ENCODE results near the gene LOXL1. TPM values are rescaled to one million over a fixed set of nuclear protein-coding genes. Genes with fewer than 3 reads are reported as not detected.
"Not testable (repeated sequence)": the region's sequence is repeated elsewhere in the genome, so short reads cannot be mapped to it uniquely, and the experiment has no call there.

LOXL1 gene
- total and polyA plus RNA-seq, 2 donors (not counting 1 experiment from before 2014, with no cell fraction given) = 65.6 to 163 TPM

GRCh38 chr15:73972984-73973682, 46.9 kb downstream of the LOXL1 start:
- Histone ChIP-seq H3K36me3 (ENCODE audit: control insufficient read depth, insufficient read depth, low read length) (no peaks in the 10 kb centered on the region), H3K4me1 (ENCODE audit: control insufficient read depth, extremely low read depth, insufficient read depth, low read length) (peaks cover 8% of the 10 kb centered on the region), H3K27me3 (ENCODE audit: control insufficient read depth, insufficient read depth, low read length) (no peaks in the 10 kb centered on the region), H3K4me2 (ENCODE audit: extremely low read depth, insufficient read depth, low read length) (peak overlapping the region; percentile 77), H3K27ac (ENCODE audit: insufficient read depth, low read length) (no peak overlapping the region), H2AFZ (ENCODE audit: low read length) (peak overlapping the region; percentile 70), H4K20me1 (ENCODE audit: control insufficient read depth, extremely low read depth, insufficient read depth, low read length) (no peaks in the 10 kb centered on the region), H3K4me3 (replicated peaks in 1 of 4; ENCODE audit: control extremely low read depth in 1 of 4, insufficient read depth in 1 of 4, low read depth in 3 of 4, low read length in 4 of 4) (no peak overlapping the region), H3K79me2 (ENCODE audit: control insufficient read depth, insufficient read depth, low read length) (no peaks in the 10 kb centered on the region), H3K9me3 (ENCODE audit: control insufficient read depth, insufficient read depth, low read depth, low read length) (no peaks in the 10 kb centered on the region), H3K9ac (ENCODE audit: insufficient read depth, low read length) (no peak overlapping the region)
- no peak for TF ChIP-seq EZH2 (IDR thresholded peaks at IDR 0.05; ENCODE audit: low read length, missing control alignments)
- TF ChIP-seq CTCF (conservative IDR thresholded peaks at IDR 0.05 in 1 of 2, IDR thresholded peaks at IDR 0.05 in 1 of 2; ENCODE audit: low read depth in 1 of 2, low read length in 2 of 2) = peak; percentile 87 to 88
- peak; percentile 59 to 81 for DNase-seq (ENCODE audit: low read depth in 2 of 2)

- H3K9ac ChIP-seq (ENCODE audit: insufficient read depth, low read length); H3K79me2 ChIP-seq (ENCODE audit: control insufficient read depth, insufficient read depth, low read length); H3K27me3 ChIP-seq (ENCODE audit: control insufficient read depth, insufficient read depth, low read length); H4K20me1 ChIP-seq (ENCODE audit: control insufficient read depth, extremely low read depth, insufficient read depth, low read length); H3K9me3 ChIP-seq (ENCODE audit: control insufficient read depth, insufficient read depth, low read depth, low read length); H2AFZ ChIP-seq (ENCODE audit: low read length); H3K4me2 ChIP-seq (ENCODE audit: extremely low read depth, insufficient read depth, low read length); H3K4me3 ChIP-seq (replicated peaks in 1 of 4; ENCODE audit: control extremely low read depth in 1 of 4, insufficient read depth in 1 of 4, low read depth in 3 of 4, low read length in 4 of 4); H3K36me3 ChIP-seq (ENCODE audit: control insufficient read depth, insufficient read depth, low read length); H3K27ac ChIP-seq (ENCODE audit: insufficient read depth, low read length); H3K4me1 ChIP-seq (ENCODE audit: control insufficient read depth, extremely low read depth, insufficient read depth, low read length); DNase-seq (ENCODE audit: low read depth in 2 of 2): not testable (repeated sequence)
These were observed 47.5 kb downstream of the LOXL1 start for GRCh38 chr15:73973683-73974200.

DNA sequence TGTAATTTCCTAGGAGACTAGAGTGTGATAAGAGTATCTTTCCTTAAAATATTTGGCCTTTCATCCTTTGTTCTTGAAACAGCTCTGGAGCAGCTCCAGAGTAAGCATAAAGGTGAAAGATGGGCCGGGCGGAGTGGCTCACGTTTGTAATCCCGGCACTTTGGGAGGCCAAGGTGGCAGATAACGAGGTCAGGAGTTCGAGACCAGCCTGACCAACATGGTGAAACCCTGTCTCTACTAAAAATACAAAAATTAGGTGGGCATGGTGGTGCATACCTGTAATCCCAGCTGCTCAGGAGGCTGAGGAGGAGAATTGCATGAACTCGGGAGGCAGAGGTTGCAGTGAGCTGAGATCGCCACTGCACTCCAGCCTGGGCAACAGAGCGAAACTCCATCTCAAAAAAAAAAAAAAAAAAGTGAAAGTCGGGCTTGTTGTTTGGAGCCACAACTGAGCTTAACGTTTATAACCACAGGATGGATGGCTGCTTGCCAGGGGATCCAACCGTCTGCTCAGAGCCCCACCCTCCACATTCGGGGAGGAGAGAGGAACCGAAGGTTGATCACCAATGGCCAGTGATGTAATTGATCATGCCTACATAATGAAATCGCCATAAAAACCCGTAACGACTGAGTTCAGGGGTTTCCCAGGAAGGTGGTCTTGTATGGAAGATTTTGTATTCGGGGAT, 49.3 kb downstream of the LOXL1 start:
- H3K36me3 ChIP-seq (ENCODE audit: control insufficient read depth, insufficient read depth, low read length); H4K20me1 ChIP-seq (ENCODE audit: control insufficient read depth, extremely low read depth, insufficient read depth, low read length); H3K4me1 ChIP-seq (ENCODE audit: control insufficient read depth, extremely low read depth, insufficient read depth, low read length); H3K79me2 ChIP-seq (ENCODE audit: control insufficient read depth, insufficient read depth, low read length); H3K9ac ChIP-seq (ENCODE audit: insufficient read depth, low read length); H3K27ac ChIP-seq (ENCODE audit: insufficient read depth, low read length); H3K4me3 ChIP-seq (replicated peaks in 1 of 4; ENCODE audit: control extremely low read depth in 1 of 4, insufficient read depth in 1 of 4, low read depth in 3 of 4, low read length in 4 of 4); H3K27me3 ChIP-seq (ENCODE audit: control insufficient read depth, insufficient read depth, low read length); H3K9me3 ChIP-seq (ENCODE audit: control insufficient read depth, insufficient read depth, low read depth, low read length); H2AFZ ChIP-seq (ENCODE audit: low read length): not testable (repeated sequence)
- DNase-seq (ENCODE audit: low read depth in 2 of 2) = peak; percentile 53 to 74
- H3K4me2 ChIP-seq (ENCODE audit: extremely low read depth, insufficient read depth, low read length) = peak overlapping the region; percentile 26

GRCh38 chr15:73978896-73979295, 52.6 kb downstream of the LOXL1 start:
- Histone ChIP-seq H3K4me3 (replicated peaks in 1 of 4; ENCODE audit: control extremely low read depth in 1 of 4, insufficient read depth in 1 of 4, low read depth in 3 of 4, low read length in 4 of 4) (no peak overlapping the region), H3K27me3 (ENCODE audit: control insufficient read depth, insufficient read depth, low read length) (no peaks in the 10 kb centered on the region), H3K9me3 (ENCODE audit: control insufficient read depth, insufficient read depth, low read depth, low read length) (no peaks in the 10 kb centered on the region), H3K4me1 (ENCODE audit: control insufficient read depth, extremely low read depth, insufficient read depth, low read length) (peaks cover 25% of the 10 kb centered on the region), H4K20me1 (ENCODE audit: control insufficient read depth, extremely low read depth, insufficient read depth, low read length) (no peaks in the 10 kb centered on the region), H2AFZ (ENCODE audit: low read length) (no peak overlapping the region), H3K79me2 (ENCODE audit: control insufficient read depth, insufficient read depth, low read length) (no peaks in the 10 kb centered on the region), H3K4me2 (ENCODE audit: extremely low read depth, insufficient read depth, low read length) (no peak overlapping the region), H3K27ac (ENCODE audit: insufficient read depth, low read length) (no peak overlapping the region), H3K36me3 (ENCODE audit: control insufficient read depth, insufficient read depth, low read length) (peaks cover 2% of the 10 kb centered on the region), H3K9ac (ENCODE audit: insufficient read depth, low read length) (no peak overlapping the region)
- DNase-seq (ENCODE audit: low read depth in 2 of 2) = no peak
- no peak for TF ChIP-seq CTCF (conservative IDR thresholded peaks at IDR 0.05 in 1 of 2, IDR thresholded peaks at IDR 0.05 in 1 of 2; ENCODE audit: low read depth in 1 of 2, low read length in 2 of 2)
